Body of pancreas (tissue), 4 donors: ENCODE data around the gene PCSK9. TPM values are rescaled to one million over a fixed set of nuclear protein-coding genes. Genes with fewer than 3 reads are reported as not detected.

Experiments used
- ATAC-seq: fragments of 150-250 bp; one replicate; pipeline ENCODE4 v1.9.1; 2016
- DNase-seq, 4 donors: peaks; one replicate each; pipeline ENCODE4 v3.0.0-alpha.2; 2019
- H3K27ac ChIP-seq, 4 donors: fragments of 200-600 bp; sonication (generic); 1 replicate in 3 of 4; 2 replicates in 1 of 4; pipeline versions ENCODE4 v1.5.1 to v1.6.1; 2016 to 2019; ENCODE audit warnings: mild to moderate bottlenecking in 1 of 4, mixed read lengths in 1 of 4, moderate library complexity in 1 of 4
- H3K27me3 ChIP-seq, 2 donors: fragments of 200-600 bp; sonication (generic); one replicate each; pipeline ENCODE4 v1.6.0; 2016; ENCODE audit warnings: mild to moderate bottlenecking in 1 of 2
- H3K36me3 ChIP-seq, 2 donors: fragments of 200-600 bp; sonication (generic); replicated peaks in 1 of 2; 2 replicates each; pipeline ENCODE4 v1.5.1; 2016; ENCODE audit warnings: low read depth in 2 of 2; ENCODE audit not compliant: insufficient read depth in 1 of 2
- H3K4me1 ChIP-seq: fragments of 200-600 bp; sonication (generic); one replicate; pipeline ENCODE4 v1.6.0; 2016
- H3K4me3 ChIP-seq, 2 donors: fragments of 200-600 bp; sonication (generic); 1 replicate in 1 of 2; 2 replicates in 1 of 2; pipeline ENCODE4 v1.5.1; 2016 to 2019
- H3K9me3 ChIP-seq, 3 donors: fragments of 200-600 bp; sonication (generic); 1 replicate in 2 of 3; 2 replicates in 1 of 3; pipeline ENCODE4 v1.5.1; 2016
- CTCF ChIP-seq, 7 experiments: fragments of 450-650 bp in 4 of 7; fragments of 200-600 bp in 3 of 7; sonication (generic) in 3 of 7; IDR thresholded peaks; one replicate each; pipeline ENCODE4 v1.5.1; 2016 to 2019; ENCODE audit warnings: antibody characterized with exemption in 7 of 7
- POLR2A ChIP-seq, 3 donors: fragments of 450-650 bp; IDR thresholded peaks; one replicate each; pipeline ENCODE4 v1.6.1; 2016; ENCODE audit warnings: antibody characterized with exemption in 3 of 3, mild to moderate bottlenecking in 2 of 3
- WGBS, 2 donors: methylation state at CpG; one replicate each; pipeline ENCODE4 v1.1.5; 2017; 5-methylcytosine and 5-hydroxymethylcytosine counted together
- intact Hi-C: fragments of 100-400 bp; cut with DNase I; formaldehyde crosslinking; loops from one replicate; pipeline ENCODE4 v1.15.1; 2023
- total RNA-seq, 2 donors: library from RNA; depleted of rRNA; stranded (reverse); fragments of >200 nt; gene quantifications; one replicate each; pipeline ENCODE4 v1.1.0, GENCODE V29; 2016

The PCSK9 gene
- total RNA-seq, 2 donors from 2014 or later, result 6.0 to 13.8 TPM

GRCh38 chr1:55033265-55033614, 6.1 kb upstream of the PCSK9 start:
- no peak overlapping the region for H3K27ac ChIP-seq
- H3K9me3 ChIP-seq, result no peaks in the 10 kb centered on the region
- H3K36me3 ChIP-seq, result no peaks in the 10 kb centered on the region
- no peak overlapping the region for H3K4me3 ChIP-seq
- DNase-seq (no peak), ATAC-seq (no peak)
- no peaks in the 10 kb centered on the region for H3K4me1 ChIP-seq
- intact Hi-C loops, result no loop called here
- TF ChIP-seq CTCF (IDR thresholded peaks at IDR 0.05), result no peak
- no peak for TF ChIP-seq POLR2A (IDR thresholded peaks at IDR 0.05)
- 78 to 81% methylated on average over 7 of the region's 7 CpGs for WGBS, 2 donors
- H3K27me3 ChIP-seq, result no peaks in the 10 kb centered on the region

GRCh38 chr1:55034476-55035133, 4.7 kb upstream of the PCSK9 start:
- Histone ChIP-seq H3K36me3 (no peaks in the 10 kb centered on the region), H3K9me3 (no peaks in the 10 kb centered on the region), H3K27ac (no peak overlapping the region), H3K27me3 (no peaks in the 10 kb centered on the region), H3K4me1 (peaks cover 11% of the 10 kb centered on the region), H3K4me3 (no peak overlapping the region)
- WGBS, 2 donors, result 74 to 78% methylated on average over 6 of the region's 6 CpGs
- intact Hi-C loops, result no loop called here
- no peak for ATAC-seq
- no peak for DNase-seq
- TF ChIP-seq CTCF (IDR thresholded peaks at IDR 0.05) (no peak), POLR2A (IDR thresholded peaks at IDR 0.05) (no peak)

- TF ChIP-seq CTCF (IDR thresholded peaks at IDR 0.05), result no peak
- no peak for TF ChIP-seq POLR2A (IDR thresholded peaks at IDR 0.05)
- H3K9me3 ChIP-seq, result no peaks in the 10 kb centered on the region
- 40 to 74% methylated on average over 4 of the region's 4 CpGs for WGBS, 2 donors
Observed at GRCh38 chr1:55035904-55036303, 3.4 kb upstream of the PCSK9 start.

GRCh38 chr1:55037733-55038551, 1.4 kb upstream of the PCSK9 start:
- 78 to 93% methylated on average over 5 to 8 of the region's 8 CpGs for WGBS, 2 donors
- H3K4me3 ChIP-seq, result no peak overlapping the region
- H3K9me3 ChIP-seq, result no peaks in the 10 kb centered on the region
- TF ChIP-seq CTCF (IDR thresholded peaks at IDR 0.05), result no peak
- no peak for TF ChIP-seq POLR2A (IDR thresholded peaks at IDR 0.05)
- H3K27me3 ChIP-seq, result no peaks in the 10 kb centered on the region
- ATAC-seq (no peak), DNase-seq (no peak)
- peaks cover 28% of the 10 kb centered on the region for H3K4me1 ChIP-seq
- intact Hi-C loops, result no loop called here
- no peaks in the 10 kb centered on the region for H3K36me3 ChIP-seq
- H3K27ac ChIP-seq, result no peak overlapping the region

More at GRCh38 chr1:55035904-55036303, 3.4 kb upstream of the PCSK9 start:
- Histone ChIP-seq H3K4me3 (no peak overlapping the region), H3K27me3 (no peaks in the 10 kb centered on the region), H3K27ac (no peak overlapping the region), H3K4me1 (peaks cover 24% of the 10 kb centered on the region), H3K36me3 (no peaks in the 10 kb centered on the region)
- intact Hi-C loops, result no loop called here
- DNase-seq (no peak), ATAC-seq (no peak)

GRCh38 chr1:55038552-55038838, 853 bp upstream of the PCSK9 start:
- intact Hi-C loops, result no loop called here
- peaks cover 28% of the 10 kb centered on the region for H3K4me1 ChIP-seq
- H3K4me3 ChIP-seq, result no peak overlapping the region
- no peak overlapping the region for H3K27ac ChIP-seq
- no peaks in the 10 kb centered on the region for H3K9me3 ChIP-seq
- TF ChIP-seq CTCF (IDR thresholded peaks at IDR 0.05), result no peak
- TF ChIP-seq POLR2A (IDR thresholded peaks at IDR 0.05), result no peak
- H3K27me3 ChIP-seq, result no peaks in the 10 kb centered on the region
- no peaks in the 10 kb centered on the region for H3K36me3 ChIP-seq
- 86 to 92% methylated on average over 3 of the region's 3 CpGs for WGBS, 2 donors
- DNase-seq, result no peak
- no peak for ATAC-seq
